ENCODE data around the gene CLNS1A.
A peak's percentile ranks its signal among the peaks of the same experiment; 100 is the strongest.
"Not testable (repeated sequence)": the region's sequence is repeated elsewhere in the genome, so short reads cannot be mapped to it uniquely, and the experiment has no call there.

The CLNS1A gene

GRCh38 chr11:77589521-77590193 is 47.9 kb downstream of the CLNS1A start, which contains the start of gene AQP11:
Gene AQP11 (plus strand): TSS chr11:77589953. CDS start chr11:77589993, 40 bp downstream.
- Histone ChIP-seq H3K4me1 (ENCODE audit: control insufficient read depth, insufficient read depth, low read length) (0 out of 2 replicates have a peak, but pooled peaks cover 2% of the 10 kb centered on the region), H3K9me3 (ENCODE audit: control insufficient read depth, insufficient read depth, low read length) (no peaks in the 10 kb centered on the region), H3K36me3 (ENCODE audit: control insufficient read depth, insufficient read depth, low read length) (no peaks in the 10 kb centered on the region), H3K27ac (ENCODE audit: low read length) (no peak within 1 kb of the TSS), H3K27me3 (ENCODE audit: control insufficient read depth, insufficient read depth, low read length) (no peaks in the 10 kb centered on the region), H3K4me3 (ENCODE audit: low read length) (peak within 1 kb of the TSS; percentile 54)
- no CpG with 5 or more reads among the region's 75 CpGs for WGBS (ENCODE audit: insufficient coverage, insufficient read length)
- peak; percentile 57 for DNase-seq (ENCODE audit: low read depth, low spot score)

- Histone ChIP-seq H3K4me1 (ENCODE audit: control insufficient read depth, insufficient read depth, low read length) (0 out of 2 replicates have a peak, but pooled peaks cover 2% of the 10 kb centered on the region), H3K27me3 (ENCODE audit: control insufficient read depth, insufficient read depth, low read length) (no peaks in the 10 kb centered on the region), H3K9me3 (ENCODE audit: control insufficient read depth, insufficient read depth, low read length) (no peaks in the 10 kb centered on the region), H3K27ac (ENCODE audit: low read length) (no peak overlapping the region), H3K4me3 (ENCODE audit: low read length) (peak overlapping the region; percentile 54; the same call in 1 of the 2 replicates), H3K36me3 (ENCODE audit: control insufficient read depth, insufficient read depth, low read length) (no peaks in the 10 kb centered on the region)
- no peak for DNase-seq (ENCODE audit: low read depth, low spot score)
- no CpG with 5 or more reads among the region's 19 CpGs for WGBS (ENCODE audit: insufficient coverage, insufficient read length)
Observed at GRCh38 chr11:77589181-77589520, 48.4 kb downstream of the CLNS1A start.

- Histone ChIP-seq H3K9me3 (ENCODE audit: control insufficient read depth, insufficient read depth, low read length) (peaks cover 2% of the 10 kb centered on the region; the same call in 1 of the 2 replicates), H3K27ac (ENCODE audit: low read length) (no peak overlapping the region), H3K36me3 (ENCODE audit: control insufficient read depth, insufficient read depth, low read length) (no peaks in the 10 kb centered on the region), H3K27me3 (ENCODE audit: control insufficient read depth, insufficient read depth, low read length) (no peaks in the 10 kb centered on the region), H3K4me1 (ENCODE audit: control insufficient read depth, insufficient read depth, low read length) (no peaks in the 10 kb centered on the region), H3K4me3 (ENCODE audit: low read length) (no peak overlapping the region)
- no peak for DNase-seq (ENCODE audit: low read depth, low spot score)
- no CpG with 5 or more reads among the region's 5 CpGs for WGBS (ENCODE audit: insufficient coverage, insufficient read length)
Observed at GRCh38 chr11:77580712-77581337, 56.8 kb downstream of the CLNS1A start.

GRCh38 chr11:77575428-77575827 is 62.2 kb downstream of the CLNS1A start:
- not testable (repeated sequence) for H3K27ac ChIP-seq (ENCODE audit: low read length); H3K36me3 ChIP-seq (ENCODE audit: control insufficient read depth, insufficient read depth, low read length); H3K4me3 ChIP-seq (ENCODE audit: low read length); DNase-seq (ENCODE audit: low read depth, low spot score); H3K4me1 ChIP-seq (ENCODE audit: control insufficient read depth, insufficient read depth, low read length); H3K27me3 ChIP-seq (ENCODE audit: control insufficient read depth, insufficient read depth, low read length); H3K9me3 ChIP-seq (ENCODE audit: control insufficient read depth, insufficient read depth, low read length)
- whole genome bisulfite sequencing (ENCODE audit: insufficient coverage, insufficient read length): no CpG with 5 or more reads among the region's 1 CpG

- not testable (repeated sequence) for H3K4me1 ChIP-seq (ENCODE audit: control insufficient read depth, insufficient read depth, low read length); H3K9me3 ChIP-seq (ENCODE audit: control insufficient read depth, insufficient read depth, low read length); H3K4me3 ChIP-seq (ENCODE audit: low read length); H3K27me3 ChIP-seq (ENCODE audit: control insufficient read depth, insufficient read depth, low read length); H3K36me3 ChIP-seq (ENCODE audit: control insufficient read depth, insufficient read depth, low read length); DNase-seq (ENCODE audit: low read depth, low spot score); H3K27ac ChIP-seq (ENCODE audit: low read length)
- WGBS (ENCODE audit: insufficient coverage, insufficient read length): no CpG with 5 or more reads among the region's 1 CpG
Observed at GRCh38 chr11:77570896-77571295, 66.7 kb downstream of the CLNS1A start.

- no peak overlapping the region for H3K4me3 ChIP-seq (ENCODE audit: low read length)
- DNase-seq (ENCODE audit: low read depth, low spot score): no peak
- peaks cover 7% of the 10 kb centered on the region for H3K4me1 ChIP-seq (ENCODE audit: control insufficient read depth, insufficient read depth, low read length)
- H3K36me3 ChIP-seq (ENCODE audit: control insufficient read depth, insufficient read depth, low read length): no peaks in the 10 kb centered on the region
- no CpG with 5 or more reads among the region's 2 CpGs for WGBS (ENCODE audit: insufficient coverage, insufficient read length)
- H3K27me3 ChIP-seq (ENCODE audit: control insufficient read depth, insufficient read depth, low read length): no peaks in the 10 kb centered on the region
- no peaks in the 10 kb centered on the region for H3K9me3 ChIP-seq (ENCODE audit: control insufficient read depth, insufficient read depth, low read length)
- H3K27ac ChIP-seq (ENCODE audit: low read length): no peak overlapping the region
Observed at GRCh38 chr11:77569676-77570070, 67.9 kb downstream of the CLNS1A start.

- H3K9me3 ChIP-seq (ENCODE audit: control insufficient read depth, insufficient read depth, low read length): no peaks in the 10 kb centered on the region
- H3K4me1 ChIP-seq (ENCODE audit: control insufficient read depth, insufficient read depth, low read length): peaks cover 7% of the 10 kb centered on the region
- H3K27me3 ChIP-seq (ENCODE audit: control insufficient read depth, insufficient read depth, low read length): no peaks in the 10 kb centered on the region
- no peaks in the 10 kb centered on the region for H3K36me3 ChIP-seq (ENCODE audit: control insufficient read depth, insufficient read depth, low read length)
- DNase-seq (ENCODE audit: low read depth, low spot score): no peak
- WGBS (ENCODE audit: insufficient coverage, insufficient read length): no CpG with 5 or more reads among the region's 3 CpGs
- no peak overlapping the region for H3K4me3 ChIP-seq (ENCODE audit: low read length)
- H3K27ac ChIP-seq (ENCODE audit: low read length): no peak overlapping the region
Observed at GRCh38 chr11:77568916-77569675, 68.5 kb downstream of the CLNS1A start.

GRCh38 chr11:77568306-77568705 is 69.3 kb downstream of the CLNS1A start:
- no peak for DNase-seq (ENCODE audit: low read depth, low spot score)
- no CpG with 5 or more reads among the region's 4 CpGs for WGBS (ENCODE audit: insufficient coverage, insufficient read length)
- Histone ChIP-seq H3K4me3 (ENCODE audit: low read length) (no peak overlapping the region), H3K9me3 (ENCODE audit: control insufficient read depth, insufficient read depth, low read length) (no peaks in the 10 kb centered on the region), H3K36me3 (ENCODE audit: control insufficient read depth, insufficient read depth, low read length) (no peaks in the 10 kb centered on the region), H3K27me3 (ENCODE audit: control insufficient read depth, insufficient read depth, low read length) (no peaks in the 10 kb centered on the region), H3K4me1 (ENCODE audit: control insufficient read depth, insufficient read depth, low read length) (peaks cover 7% of the 10 kb centered on the region), H3K27ac (ENCODE audit: low read length) (no peak overlapping the region)

Data from iPS DF 6.9 (cell line).